Sciatic nerve (tissue), 2 donors: ENCODE results near the gene CENPB. TPM values are rescaled to one million over a fixed set of nuclear protein-coding genes. Genes with fewer than 3 reads are reported as not detected.
"Not testable (repeated sequence)": the region's sequence is repeated elsewhere in the genome, so short reads cannot be mapped to it uniquely, and the experiment has no call there.

Experiments used
- ATAC-seq: fragments of 200-7000 bp; cut with Tn5 transposase; one replicate; pipeline ENCODE4 v1.9.1; 2020; ENCODE audit warnings: mild to moderate bottlenecking, moderate library complexity
- DNase-seq: peaks from one replicate; pipeline ENCODE4 v3.0.0-alpha.2; 2020; ENCODE audit warnings: low spot score
- intact Hi-C: fragments of 100-400 bp; cut with DNase I; formaldehyde crosslinking; loops from one replicate; pipeline ENCODE4 v1.14.2; 2022
- total RNA-seq: library from RNA; stranded (reverse); fragmentation: NEBNext Ultra II Directional; extraction: Animal tissue kit (Norgen Biotek cat#: 25700); gene quantifications from one replicate; pipeline ENCODE4 v1.2.1, GENCODE V29; 2021
- donor health status: DM: no; HTN: no; CAD: no.
- donor health status: DM: no; HTN: no; CAD: no.

The CENPB gene, protein sequence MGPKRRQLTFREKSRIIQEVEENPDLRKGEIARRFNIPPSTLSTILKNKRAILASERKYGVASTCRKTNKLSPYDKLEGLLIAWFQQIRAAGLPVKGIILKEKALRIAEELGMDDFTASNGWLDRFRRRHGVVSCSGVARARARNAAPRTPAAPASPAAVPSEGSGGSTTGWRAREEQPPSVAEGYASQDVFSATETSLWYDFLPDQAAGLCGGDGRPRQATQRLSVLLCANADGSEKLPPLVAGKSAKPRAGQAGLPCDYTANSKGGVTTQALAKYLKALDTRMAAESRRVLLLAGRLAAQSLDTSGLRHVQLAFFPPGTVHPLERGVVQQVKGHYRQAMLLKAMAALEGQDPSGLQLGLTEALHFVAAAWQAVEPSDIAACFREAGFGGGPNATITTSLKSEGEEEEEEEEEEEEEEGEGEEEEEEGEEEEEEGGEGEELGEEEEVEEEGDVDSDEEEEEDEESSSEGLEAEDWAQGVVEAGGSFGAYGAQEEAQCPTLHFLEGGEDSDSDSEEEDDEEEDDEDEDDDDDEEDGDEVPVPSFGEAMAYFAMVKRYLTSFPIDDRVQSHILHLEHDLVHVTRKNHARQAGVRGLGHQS
- 71.0 TPM for total RNA-seq

DNA sequence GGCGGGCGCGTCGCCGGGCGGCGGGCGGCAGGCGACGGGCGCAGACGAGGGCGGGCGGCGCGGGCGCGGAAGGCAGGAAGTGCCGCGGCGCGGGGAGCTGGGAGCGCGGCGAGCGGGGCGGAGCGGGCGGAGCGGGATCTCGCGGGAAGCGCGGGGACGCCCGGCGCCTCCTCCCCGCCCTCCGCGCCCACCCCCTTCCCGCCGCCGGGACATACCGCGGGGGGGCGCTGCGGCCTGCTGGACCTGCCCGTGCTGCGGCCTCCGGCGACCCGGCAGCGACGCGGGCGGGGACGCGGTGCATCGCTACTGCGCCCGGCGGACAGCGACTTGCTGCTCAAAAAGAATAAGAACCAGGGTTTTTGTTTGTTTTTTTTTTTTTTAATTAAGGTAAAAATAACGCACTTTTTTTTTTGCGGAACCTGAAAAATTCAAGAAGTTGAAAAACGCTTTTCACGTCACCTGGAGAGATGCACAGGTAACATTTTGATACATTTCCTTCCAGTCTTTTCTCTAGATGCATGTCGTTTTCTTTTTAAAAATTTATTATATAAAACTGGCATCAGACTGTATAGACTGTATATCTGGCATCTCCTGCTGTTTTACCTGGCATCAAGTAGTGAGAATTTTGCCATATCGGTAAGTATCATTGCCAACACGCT, at the start of gene CENPB:
CENPB (minus strand) TSS at position 76 of the 659 bp plus-strand sequence. CDS start 257 bp downstream, outside the sequence.
- DNase-seq (peak; percentile 94), ATAC-seq (peak; percentile 88)
- intact Hi-C loops = loop anchor here (2.0 kb wide), 1 partner anchor 34 kb away; the partner anchor contains the start of gene AP5S1

DNA sequence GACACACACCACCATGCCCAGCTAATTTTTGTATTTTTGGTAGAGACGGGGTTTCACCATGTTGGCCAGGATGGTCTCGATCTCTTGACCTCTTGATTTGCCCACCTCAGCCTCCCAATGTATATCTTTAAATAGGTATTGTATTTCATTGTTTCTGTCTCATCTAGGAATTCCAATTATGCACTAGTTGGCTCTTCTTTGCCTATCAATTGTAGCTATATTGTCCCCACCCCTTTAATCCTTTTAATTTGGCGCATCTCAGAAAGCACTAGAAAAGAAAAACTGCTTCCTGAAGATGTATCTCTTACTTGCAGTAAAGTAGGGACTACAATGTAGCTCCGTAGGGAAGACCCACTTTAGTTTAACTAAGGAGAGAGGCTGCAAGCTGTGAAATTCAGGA, 49.6 kb upstream of the CENPB start:
- intact Hi-C loops = no loop called here
- DNase-seq = no peak
- no peak for ATAC-seq

DNA sequence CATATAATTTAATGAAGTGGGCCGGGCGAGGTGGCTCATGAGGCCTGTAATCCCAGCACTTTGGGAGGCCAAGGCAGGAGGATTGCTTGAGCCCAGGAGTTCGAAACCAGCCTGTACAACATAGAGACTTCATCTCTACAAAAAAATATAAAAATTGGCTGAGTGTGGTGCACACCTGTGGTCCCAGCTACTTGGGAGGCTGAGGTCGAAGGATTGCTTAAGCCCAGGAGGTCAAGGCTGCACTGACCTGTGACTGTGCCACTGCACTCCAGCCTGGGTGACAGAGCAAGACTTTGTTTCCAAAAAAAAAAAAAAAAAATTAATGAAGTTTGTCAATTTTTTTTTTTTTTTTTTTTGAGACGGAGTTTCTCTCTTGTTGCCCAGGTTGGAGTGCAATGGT, 43.4 kb upstream of the CENPB start:
- intact Hi-C loops, DNase-seq, ATAC-seq: not testable (repeated sequence)

DNA sequence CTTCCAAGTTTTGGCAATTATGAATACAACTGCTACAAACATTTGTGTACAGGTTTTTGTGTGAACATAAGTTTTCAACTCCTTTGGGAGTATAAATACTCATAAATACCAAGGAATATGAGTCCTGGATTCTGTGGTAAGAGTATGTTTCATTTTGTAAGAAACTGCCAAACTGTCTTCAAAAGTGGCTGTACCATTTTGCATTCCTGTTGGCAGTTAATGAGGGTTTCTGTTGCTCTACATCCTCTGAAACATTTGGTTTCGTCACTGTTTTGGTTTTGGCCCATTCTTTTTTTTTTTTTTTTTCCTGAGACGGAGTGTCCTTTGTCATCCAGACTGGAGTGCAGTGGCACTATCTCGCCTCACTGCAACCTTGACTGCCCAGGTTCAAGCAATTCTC, 42.3 kb upstream of the CENPB start:
- DNase-seq (no peak), ATAC-seq (no peak)
- intact Hi-C loops = no loop called here

DNA sequence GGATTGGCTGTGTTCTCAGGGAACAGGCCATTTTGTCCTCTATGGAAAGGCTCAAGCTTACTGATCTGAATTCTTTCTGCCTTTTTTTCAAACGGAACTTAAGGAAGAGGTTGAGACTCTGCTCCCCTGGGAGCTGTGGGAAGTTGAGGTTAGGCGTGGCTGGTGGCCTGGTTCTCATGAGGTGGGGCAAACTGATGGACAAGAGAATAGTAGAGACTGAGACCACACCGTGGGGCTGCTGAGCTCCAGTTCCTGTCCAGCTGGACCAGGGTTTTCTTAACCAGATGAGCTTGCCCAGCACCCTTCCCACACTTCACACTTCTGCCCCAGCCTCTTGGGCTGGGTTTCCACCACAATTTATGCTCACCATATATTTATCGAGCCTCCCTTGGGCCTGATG, 39.9 kb upstream of the CENPB start:
- intact Hi-C loops = no loop called here
- DNase-seq (no peak), ATAC-seq (no peak)

DNA sequence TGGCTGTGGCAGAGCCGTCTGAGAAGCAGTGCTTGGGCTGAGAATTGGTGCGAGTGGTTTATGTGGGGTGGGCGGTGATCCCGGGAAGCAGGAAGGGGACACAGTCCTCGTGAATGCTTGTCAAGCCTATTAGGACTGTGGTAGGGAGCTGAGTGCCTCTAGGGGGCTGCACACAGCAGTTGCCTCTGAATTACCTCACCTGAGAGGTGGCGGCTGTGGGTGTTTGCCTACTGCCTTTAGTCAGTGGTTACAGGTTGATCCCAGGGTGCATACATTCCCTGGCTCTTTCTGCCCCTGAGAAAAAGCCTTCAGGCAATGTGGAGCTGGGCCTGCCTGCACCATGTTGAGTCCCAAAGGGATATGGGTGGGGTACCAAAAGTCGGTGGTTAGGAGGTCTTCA, 39.0 kb upstream of the CENPB start:
- DNase-seq (no peak), ATAC-seq (no peak)
- intact Hi-C loops = no loop called here

DNA sequence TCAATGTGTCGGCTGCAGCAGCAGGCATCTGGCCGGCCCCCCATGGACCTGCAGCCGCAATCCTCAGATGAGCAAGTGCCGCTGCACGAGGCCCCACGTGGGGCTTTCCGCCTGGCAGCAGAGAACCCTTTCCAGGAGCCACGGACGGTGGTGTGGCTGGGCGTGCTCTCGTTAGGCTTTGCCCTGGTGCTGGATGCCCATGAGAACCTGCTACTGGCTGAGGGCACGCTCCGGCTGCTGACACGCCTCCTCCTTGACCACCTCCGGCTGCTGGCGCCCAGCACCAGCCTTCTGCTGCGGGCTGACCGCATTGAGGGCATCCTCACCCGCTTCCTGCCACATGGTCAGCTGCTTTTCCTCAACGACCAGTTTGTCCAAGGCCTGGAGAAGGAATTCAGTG, 37.3 kb upstream of the CENPB start:
- ATAC-seq (no peak), DNase-seq (no peak)
- intact Hi-C loops = no loop called here

DNA sequence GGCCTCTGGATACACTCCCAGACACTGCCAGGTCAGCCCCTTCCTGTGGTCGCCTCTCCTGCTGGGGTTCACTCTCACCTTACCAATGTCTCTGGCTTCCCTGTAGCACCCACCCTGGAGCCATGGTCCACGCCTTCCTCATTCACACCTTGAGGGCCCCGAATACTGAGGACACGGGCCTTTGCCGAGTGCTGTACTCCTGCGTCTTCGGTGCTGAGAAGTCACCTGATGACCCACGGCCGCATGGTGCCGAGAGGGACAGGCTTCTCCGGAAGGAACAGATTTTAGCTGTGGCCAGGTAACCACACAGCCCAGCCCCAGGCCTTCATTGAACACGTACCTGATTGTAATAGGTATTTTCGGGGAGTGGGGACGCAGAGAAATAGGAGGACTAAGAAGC, 35.5 kb upstream of the CENPB start:
- intact Hi-C loops = loop anchor here (2.0 kb wide), 1 partner anchor 35 kb away; the partner anchor contains the start of gene CENPB
- no peak for ATAC-seq
- DNase-seq = no peak

DNA sequence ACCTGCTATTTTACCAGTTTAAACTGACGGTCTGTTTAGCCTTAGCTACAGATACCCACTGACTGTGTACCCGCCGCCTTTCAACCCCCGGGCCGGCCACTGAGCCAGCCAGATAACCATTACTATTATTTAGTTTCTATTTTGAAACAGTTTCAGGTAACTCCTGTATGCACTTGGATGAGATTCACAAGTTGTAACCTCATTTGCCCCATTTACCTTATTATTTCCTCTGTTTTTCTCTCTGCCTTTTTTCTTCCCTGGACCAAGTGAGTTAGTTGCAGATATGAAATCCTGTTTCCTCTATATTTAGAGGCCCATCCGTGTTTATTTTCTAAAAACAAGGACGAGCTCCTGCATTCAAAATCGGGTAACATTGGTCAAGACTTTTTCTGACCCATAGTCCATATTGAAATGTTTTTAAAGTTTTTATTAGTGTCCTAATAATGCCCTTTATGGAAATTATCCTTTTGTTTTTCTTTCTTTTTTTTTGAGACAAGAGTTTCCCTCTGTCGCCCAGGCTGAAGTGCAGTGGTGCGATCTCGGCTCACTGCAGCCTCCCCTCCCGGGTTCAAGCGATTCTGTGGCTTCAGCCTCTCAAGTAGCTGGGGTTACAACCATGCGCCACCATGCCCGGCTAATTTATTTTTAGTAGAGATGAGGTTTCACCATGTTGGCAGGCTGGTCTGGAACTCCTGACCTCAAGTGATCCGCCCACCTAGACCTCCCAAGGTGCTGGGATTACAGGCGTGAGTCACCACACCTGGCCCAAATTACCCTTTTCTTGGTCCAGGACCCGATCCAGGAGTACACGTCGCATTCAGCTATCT, 34.6 kb upstream of the CENPB start:
- DNase-seq (no peak), ATAC-seq (no peak)
- intact Hi-C loops = loop anchor here (2.0 kb wide), 1 partner anchor 34 kb away; the partner anchor contains the start of gene CENPB

DNA sequence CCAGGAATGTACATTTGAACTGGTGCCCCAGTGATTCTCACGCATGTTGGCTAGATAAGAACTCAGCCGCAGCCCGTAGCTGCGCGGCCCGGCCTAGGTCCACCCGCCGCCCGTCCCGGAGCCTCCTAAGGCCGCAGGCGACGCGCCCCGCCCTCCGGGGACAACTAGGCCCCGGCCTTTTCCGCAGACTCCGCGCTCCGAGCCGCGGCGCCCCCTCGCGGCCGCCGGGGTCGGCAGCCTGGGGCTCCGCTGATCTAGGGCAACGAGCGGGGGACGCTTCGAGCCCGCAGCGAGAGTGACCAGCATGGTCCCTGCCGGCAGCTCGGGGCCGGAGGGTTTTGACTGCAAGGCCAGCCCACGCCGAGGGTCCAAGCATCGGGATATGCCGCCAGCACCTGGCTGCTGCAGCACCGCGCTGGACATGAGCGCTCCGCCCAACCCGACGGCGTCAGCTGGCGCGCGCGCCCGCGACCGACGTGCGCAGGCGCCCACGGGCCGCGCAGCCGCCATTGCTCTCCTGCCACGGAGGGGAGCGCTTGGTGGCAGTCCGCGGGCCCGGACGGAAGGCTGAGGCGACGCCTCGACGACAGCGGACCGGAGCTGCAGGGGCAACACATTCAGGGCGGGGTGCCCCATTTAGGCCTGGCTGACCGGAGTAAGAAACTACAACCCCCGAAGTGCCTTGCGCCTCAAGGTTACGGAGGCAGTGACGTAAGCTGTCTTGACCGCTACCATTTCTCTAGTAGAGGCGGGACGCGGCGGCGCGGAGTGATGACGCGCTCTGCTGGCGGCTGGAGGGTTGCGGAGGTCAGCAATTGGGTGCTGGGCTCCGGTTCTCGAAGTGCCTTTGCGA, 33.7 kb upstream of the CENPB start, which contains the start of gene AP5S1:
AP5S1 (plus strand) TSS at position 500 of the 853 bp plus-strand sequence. CDS start 1,571 bp downstream, outside the sequence.
- DNase-seq (peak; percentile 99), ATAC-seq (peak; percentile 91)
- intact Hi-C loops = loop anchor here (2.0 kb wide), 1 partner anchor 33 kb away; the partner anchor contains the start of gene CENPB

DNA sequence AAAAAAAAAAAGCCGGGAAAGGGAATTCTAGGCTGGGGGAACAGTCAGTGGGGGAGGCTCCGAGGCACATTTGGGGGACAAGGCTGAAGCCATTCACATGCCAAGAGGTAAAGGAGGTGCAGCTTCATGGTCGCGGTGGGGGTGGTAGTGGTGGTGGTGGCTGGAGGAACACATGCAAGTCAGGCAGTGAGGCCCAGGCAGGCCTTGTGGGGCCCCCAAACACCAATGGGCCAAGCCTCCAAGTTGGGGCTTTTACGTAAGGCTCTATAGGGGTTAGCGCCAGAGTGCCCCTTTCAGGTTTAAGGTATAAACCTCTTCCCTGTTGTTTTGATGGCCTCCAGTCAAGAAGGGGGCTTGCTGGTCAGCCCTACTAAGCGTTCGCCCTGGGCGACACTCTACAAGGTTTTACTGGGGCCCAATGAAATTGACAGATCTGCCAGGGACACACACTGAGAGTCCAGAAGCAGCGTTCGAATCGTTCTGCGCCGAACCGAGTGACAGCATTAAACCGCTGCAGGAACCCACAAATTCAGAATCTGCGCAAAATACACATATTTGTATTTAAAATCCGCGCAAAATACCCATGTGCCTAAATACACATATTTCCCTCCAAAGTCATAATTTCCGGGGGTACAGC, 33.0 kb upstream of the CENPB start:
- ATAC-seq = no peak
- DNase-seq = no peak
- intact Hi-C loops = loop anchor here (2.0 kb wide), 1 partner anchor 33 kb away; the partner anchor contains the start of gene CENPB

DNA sequence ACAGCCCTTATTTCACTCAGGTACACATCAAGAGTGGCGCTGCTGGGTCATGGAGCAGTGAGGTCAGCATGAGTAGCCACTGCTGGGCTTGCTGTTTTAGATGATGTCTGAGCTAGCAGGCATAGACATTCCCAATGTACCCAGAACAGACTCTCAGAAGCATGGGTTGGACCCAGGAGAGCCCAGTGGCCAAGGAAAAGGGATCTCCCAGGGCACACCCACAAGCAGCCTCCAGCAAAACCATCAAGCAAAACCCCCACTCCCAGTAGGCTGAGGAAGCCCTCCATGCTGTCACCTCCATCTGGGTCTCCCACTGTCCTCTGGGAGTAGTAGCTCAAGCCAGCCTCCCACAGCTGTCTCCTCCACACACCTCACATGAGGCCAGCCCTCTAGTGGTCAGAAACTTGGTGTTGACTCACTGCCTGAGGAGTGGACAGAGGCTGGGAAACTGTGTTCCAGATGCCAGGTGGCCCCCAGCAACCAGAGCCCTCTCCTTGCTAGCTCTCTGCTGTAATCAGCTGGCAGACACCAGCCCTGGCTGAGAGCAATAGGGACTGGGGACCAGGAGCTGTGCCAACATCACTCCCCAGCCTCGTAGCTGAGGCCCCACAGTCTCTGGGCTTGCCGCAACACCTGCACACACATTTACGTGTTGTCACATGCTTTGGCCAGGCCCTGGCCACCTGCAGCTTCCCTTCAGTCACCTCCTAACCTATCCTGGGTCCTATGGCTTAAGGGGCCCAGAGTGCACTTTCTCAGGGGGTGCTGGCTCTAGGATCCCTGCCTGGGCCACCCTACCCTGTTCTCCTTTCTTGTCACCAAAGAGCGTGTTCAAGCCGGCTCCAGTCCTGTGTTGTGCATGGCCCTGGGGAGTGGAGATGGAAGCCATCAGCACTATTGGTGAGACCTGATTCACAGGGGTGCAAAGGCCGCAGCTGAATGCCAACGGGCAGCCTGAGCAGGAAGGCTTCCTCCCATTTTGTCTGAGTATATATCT, 31.9 kb upstream of the CENPB start:
- intact Hi-C loops = no loop called here
- no peak for DNase-seq
- ATAC-seq = peak; percentile 40

DNA sequence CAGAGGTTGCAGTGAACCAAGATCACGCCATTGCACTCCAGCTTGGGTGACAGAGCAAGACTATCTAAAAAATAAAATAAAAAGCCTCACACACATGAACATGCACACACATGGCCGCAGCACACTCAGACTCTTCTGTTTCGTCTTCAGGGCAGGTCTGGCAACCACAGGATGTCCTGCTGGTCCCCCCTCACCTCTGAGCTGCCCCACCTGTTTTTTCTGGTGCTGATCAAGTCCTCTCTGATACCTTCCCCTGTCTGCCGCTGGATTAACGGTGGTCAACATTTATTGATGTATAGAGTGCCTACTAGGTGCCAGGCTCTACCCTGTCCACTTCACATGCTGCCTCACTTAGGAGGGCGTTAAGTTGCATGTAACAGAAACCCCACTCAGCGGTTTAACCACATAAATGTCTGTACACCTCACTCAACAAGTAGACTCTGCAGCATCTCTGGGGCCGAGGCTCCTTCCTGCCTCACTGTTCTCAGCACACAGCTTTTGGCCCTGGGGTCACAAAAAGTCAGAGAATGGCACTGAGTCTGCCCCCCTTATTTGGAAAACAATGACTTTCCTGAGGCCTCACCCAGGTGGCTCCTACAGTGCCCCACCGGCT, 29.3 kb upstream of the CENPB start:
- no peak for DNase-seq
- no peak for ATAC-seq

DNA sequence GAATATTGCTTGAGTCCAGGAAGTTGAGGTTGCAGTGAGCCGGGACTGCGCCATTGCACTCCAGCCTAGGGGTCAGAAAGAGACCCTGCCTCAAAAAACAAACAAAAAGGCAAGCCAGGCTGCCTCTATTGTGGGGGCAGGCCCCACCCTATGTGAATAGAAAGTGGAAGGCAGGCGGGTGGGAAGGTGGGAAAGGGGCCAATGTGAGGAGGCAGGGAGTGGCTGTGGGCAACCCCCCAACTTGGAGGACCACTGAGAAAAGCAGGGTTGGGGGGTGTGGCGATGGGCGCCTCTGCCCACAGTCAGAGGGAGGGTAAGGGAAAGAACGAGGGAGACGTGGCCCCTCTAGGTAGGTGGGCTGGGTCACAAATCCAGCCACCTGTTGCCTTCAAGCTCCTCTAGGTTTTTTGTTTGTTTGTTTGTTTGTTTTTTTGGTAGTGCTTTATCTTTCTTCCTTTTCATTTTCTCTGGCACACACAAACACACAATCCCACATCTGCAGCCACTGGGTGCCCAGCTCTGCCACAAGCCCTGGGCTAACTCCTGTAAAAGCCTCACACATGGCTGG, 28.5 kb upstream of the CENPB start:
- DNase-seq = no peak
- ATAC-seq = no peak
- intact Hi-C loops = no loop called here

More for the DNA sequence above, 29.3 kb upstream of the CENPB start:
- intact Hi-C loops = no loop called here

DNA sequence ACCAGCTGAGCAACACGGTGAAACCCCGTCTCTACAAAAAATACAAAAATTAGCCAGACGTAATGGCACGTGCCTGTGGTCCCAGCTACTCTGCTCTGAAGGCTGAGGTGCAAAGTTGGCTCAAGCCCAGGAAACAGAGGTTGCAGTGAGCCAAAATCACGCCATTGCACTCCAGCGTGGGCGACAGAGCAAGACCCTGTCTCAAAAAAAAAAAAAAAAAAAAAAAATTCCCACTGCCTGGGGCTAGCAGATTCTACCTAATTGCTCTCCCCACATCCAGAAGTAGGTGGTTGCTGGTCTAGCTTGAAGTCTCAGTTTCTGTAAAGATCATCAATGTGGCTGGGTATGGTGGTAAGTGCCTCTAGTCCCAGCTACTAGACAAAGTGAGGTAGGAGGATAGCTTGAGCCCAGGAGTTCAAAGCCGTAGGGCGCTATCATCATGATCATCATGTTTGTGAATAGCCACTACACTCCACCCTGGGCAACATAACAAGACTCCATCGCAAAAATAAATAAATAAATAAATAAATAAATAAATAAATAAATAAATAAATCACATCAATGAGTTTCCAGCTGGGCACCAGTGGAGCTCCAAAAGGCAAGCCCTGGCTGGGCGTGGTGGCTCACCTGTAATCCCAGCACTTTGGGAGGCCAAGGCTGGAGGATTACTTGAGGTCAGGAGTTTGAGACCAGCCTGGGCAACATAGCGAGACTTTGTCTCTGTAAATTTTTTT, 27.5 kb upstream of the CENPB start:
- no peak for ATAC-seq
- intact Hi-C loops = no loop called here
- DNase-seq = no peak
